GM20000 (cell line): ENCODE results near the gene ACOT11.

Experiments used
- DNase-seq: peaks from one replicate; pipeline ENCODE4 v3.0.0; 2012; ENCODE audit warnings: low spot score
- TF ChIP-seq, protein P1 (sequence below): IDR thresholded peaks from 2 replicates; pipeline ENCODE4 v1.5.1; 2012; ENCODE audit warnings: mild to moderate bottlenecking, control low read depth; ENCODE audit errors: extremely low read depth, missing control alignments

ACOT11 gene

DNA sequence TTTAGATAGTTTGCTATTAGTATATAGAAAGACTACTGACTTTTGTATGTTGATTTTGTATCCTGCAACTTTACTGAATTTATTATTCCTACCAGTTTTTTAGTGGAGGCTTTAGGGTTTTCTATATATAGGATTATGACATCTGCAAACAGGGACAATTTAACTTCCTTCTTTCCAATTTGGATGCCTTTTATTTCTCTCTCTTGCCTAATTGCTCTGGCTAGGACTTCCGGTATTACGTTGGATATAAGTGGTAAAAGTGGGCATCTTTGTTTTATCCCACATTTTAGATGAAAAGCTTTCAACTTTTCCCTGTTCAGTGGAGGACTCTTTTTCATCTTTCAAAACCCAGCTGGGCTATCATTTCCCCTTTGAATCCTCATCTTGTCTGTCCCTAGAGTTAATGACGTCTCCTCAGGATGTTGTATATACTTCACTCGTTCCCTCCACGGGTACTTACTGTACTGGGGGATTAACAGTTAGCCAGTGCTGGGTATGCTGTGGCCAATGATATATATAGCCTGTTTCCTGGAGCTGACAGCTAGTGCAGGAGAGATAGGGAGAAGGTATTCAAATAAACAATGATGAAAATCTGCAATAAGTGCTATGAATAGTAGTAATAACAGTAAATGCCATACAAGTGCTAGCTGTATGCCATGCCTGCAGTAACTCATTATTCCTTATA lies 9.8 kb downstream of the ACOT11 start:
- DNase-seq, result no peak

DNA sequence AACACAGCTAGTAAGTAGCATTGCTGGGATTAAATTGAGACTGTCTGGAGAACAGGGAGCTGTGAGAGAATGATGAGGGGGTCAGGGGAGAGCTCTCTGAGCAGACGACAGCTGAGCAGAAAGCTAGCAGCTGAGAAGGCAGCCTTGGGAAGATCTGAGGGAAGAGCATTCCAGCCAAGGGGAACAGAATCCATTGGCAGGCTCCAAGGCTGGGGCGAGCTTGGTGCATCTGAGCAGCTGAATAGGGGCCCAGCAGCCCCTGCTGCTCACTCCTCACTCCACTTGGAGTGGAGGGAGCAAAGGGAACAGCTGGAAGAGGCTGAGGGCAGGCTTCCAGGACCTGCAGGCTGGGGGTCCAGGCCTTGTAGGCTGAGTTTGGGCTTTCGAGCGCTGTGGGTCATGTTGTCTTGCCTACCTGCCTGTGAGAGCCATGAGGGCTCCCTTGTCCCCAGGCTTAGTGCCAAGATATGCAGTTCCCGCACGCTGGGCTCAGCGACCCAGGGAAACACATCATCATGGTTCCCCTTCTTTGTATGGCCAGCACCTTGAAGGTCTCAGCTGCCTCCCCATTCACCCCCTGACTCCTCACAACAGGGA lies 10.5 kb downstream of the ACOT11 start:
- TF ChIP-seq, protein P1, sequence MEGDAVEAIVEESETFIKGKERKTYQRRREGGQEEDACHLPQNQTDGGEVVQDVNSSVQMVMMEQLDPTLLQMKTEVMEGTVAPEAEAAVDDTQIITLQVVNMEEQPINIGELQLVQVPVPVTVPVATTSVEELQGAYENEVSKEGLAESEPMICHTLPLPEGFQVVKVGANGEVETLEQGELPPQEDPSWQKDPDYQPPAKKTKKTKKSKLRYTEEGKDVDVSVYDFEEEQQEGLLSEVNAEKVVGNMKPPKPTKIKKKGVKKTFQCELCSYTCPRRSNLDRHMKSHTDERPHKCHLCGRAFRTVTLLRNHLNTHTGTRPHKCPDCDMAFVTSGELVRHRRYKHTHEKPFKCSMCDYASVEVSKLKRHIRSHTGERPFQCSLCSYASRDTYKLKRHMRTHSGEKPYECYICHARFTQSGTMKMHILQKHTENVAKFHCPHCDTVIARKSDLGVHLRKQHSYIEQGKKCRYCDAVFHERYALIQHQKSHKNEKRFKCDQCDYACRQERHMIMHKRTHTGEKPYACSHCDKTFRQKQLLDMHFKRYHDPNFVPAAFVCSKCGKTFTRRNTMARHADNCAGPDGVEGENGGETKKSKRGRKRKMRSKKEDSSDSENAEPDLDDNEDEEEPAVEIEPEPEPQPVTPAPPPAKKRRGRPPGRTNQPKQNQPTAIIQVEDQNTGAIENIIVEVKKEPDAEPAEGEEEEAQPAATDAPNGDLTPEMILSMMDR, result no peak
- DNase-seq, result no peak

More for the DNA sequence above, 9.8 kb downstream of the ACOT11 start:
- TF ChIP-seq, protein P1, result no peak

DNA sequence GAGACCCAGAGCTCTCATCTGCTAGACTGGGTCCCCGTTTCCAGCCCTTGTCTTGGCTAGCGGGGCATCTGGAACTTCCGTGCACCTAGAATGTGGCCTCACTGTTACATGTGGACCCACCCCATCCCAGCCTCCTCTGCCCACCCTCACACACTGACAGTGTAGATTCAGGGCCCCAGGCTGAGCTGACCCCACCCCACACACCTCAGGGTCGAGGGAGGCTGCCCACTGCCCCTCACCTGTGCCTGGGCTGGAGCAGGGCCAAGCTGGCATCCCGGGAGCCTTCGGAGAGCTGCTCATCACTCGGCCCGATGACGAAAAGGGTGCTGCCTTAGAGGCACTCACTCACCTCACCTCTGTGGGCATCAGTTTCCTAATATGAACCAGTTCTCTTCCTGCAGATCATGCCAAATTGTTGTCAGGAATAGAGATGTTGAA lies 11.1 kb downstream of the ACOT11 start:
- TF ChIP-seq, protein P1, result no peak
- DNase-seq, result no peak

DNA sequence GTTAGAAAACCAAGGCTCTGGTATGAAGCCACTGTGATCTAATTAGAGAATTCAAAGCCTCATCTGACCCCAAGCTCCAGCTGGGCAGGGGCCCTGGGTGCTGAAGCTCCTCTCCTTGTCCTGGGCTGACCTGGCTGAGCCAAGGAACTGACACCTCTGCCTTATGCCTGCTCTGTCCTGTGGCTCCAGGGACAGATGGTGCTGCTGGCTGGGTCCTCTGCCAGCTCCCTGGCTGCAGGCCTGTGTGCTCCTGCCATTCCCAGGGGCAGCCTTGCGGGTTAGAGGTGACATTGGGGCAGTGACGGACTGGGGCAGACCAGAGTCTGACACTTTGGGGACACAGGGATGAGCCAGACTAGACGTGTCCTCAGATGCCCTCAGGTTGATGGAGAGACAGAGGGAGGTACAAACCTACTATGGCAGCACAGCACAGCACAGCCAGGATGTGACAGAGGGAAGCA lies 11.8 kb downstream of the ACOT11 start:
- TF ChIP-seq, protein P1, result no peak
- DNase-seq, result no peak

DNA sequence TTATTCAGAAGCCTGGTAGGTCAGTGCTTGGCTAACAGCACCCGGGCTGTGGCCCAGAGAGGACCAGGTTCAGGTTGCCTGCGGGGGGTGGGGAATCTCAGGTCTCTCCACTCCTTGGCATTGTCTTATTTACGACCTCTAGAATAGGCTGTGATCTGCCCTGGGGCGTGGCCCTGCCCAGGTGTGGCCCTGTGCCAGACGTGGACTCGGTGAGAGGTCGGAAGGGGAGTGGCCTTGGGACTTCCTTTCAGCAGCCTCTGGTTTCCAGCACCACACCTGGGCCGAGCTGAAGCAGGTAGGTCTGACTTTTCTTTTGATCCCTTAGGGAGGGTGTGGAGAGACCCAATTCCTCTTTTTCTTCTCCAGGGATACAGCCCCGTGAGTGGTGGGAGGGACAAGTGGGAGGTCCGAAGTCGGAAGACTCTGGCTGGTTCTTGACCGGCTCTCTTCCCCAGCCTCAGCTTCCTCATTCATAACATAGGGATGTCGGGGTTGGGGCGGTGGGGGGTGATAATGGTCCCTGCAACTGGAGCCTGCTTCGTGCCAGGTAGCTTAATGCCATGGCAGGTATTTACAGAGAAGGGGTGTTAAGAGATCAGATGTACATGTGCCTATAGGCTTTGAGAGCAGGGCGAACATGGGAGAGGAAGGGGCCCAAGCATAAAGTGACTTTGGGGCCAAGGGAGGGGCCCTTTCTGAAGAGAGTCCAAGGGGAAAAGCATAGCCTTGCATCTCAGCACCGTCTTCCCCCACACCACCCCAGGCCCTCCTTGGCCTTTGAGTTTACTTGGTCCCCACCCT lies 16.5 kb downstream of the ACOT11 start:
- no peak for DNase-seq

DNA sequence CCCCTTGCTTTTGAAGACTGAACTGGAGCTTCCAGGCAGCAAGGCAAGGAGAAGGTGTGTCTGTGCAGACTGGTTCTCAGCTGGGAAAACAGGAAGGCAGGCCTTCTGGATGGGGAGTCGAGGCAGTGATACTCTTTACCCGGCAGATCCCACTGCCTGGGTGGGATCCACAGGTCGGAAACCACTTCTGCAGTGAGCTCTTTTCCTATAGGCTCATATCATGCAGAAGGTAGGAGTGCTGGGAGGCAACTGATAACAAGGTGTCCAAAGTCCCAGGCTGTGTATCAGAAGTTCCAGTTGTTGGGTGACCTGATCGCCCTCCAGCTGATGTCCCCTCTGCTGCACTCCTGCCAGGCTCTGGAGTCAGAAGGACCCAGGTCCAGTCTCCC lies 17.1 kb downstream of the ACOT11 start:
- TF ChIP-seq, protein P1, result no peak
- no peak for DNase-seq

More for the DNA sequence above, 16.5 kb downstream of the ACOT11 start:
- TF ChIP-seq, protein P1, result no peak
